K562 (cell line): ENCODE results near the gene NFATC3. TPM values are rescaled to one million over a fixed set of nuclear protein-coding genes. Genes with fewer than 3 reads are reported as not detected.

Experiments
- ATAC-seq: fragments of 200-7000 bp; cut with Tn5 transposase; 3 replicates; pipeline ENCODE4 v1.9.1; 2020; ENCODE audit warnings: moderate library complexity
- BruUV-seq: library from RNA; stranded (reverse); fragments of 400-500 nt; replicated peaks from 2 replicates; lab custom pipeline; 2021; lab: Mats Ljungman, UMichigan
- CTCF ChIA-PET: fragments of 300-600 bp; formaldehyde crosslinking; extraction: SDS; loops from one replicate; lab custom pipeline; 2021; ENCODE audit warnings: low intra/inter-chr PET ratio; lab: Yijun Ruan, JAX
- POLR2A ChIA-PET: fragments of 300-600, 350-650 bp; sonication (Branson Sonifier 250); formaldehyde crosslinking; extraction: SDS; loops from one replicate; lab custom pipeline; 2021; ENCODE audit warnings: antibody characterized with exemption, inconsistent platforms; lab: Yijun Ruan, JAX
- DNase-seq, 4 experiments: peaks; one replicate each; pipeline versions ENCODE4 v3.0.0 to v3.0.0-alpha.2; 2011 to 2018; ENCODE audit warnings: low spot score in 3 of 4, mixed read lengths in 3 of 4; ENCODE audit errors: extremely low read depth in 1 of 4
- FAIRE-seq: peaks from 2 replicates; lab custom pipeline; 2011; peaks lifted over from hg19 to GRCh38; lab: Jason Lieb, UNC
- H2AFZ ChIP-seq: 2 replicates; pipeline ENCODE4 v1.6.0; 2011; ENCODE audit warnings: low read depth, low read length, control low read depth, inconsistent platforms
- H3K27ac ChIP-seq: fragments of 200-600 bp; 3 replicates; pipeline ENCODE4 v1.8.0; 2011; ENCODE audit warnings: low read depth, mild to moderate bottlenecking, control low read depth, inconsistent platforms, low read length, moderate library complexity, mixed read lengths; ENCODE audit errors: extremely low read depth
- H3K27me3 ChIP-seq, 2 experiments: fragments of 300-600 bp in 1 of 2; 2 replicates in 1 of 2; 3 replicates in 1 of 2; pipeline versions ENCODE4 v1.6.0 to v1.8.0; 2011; ENCODE audit warnings: inconsistent platforms in 2 of 2, low read length in 2 of 2, mild to moderate bottlenecking in 1 of 2, mixed read lengths in 1 of 2, moderate library complexity in 1 of 2; ENCODE audit not compliant: control insufficient read depth in 2 of 2, insufficient read depth in 2 of 2
- H3K36me3 ChIP-seq: fragments of 300-600 bp; 3 replicates; pipeline ENCODE4 v1.8.0; 2011; ENCODE audit warnings: mild to moderate bottlenecking, low read length, inconsistent platforms; ENCODE audit not compliant: control insufficient read depth, insufficient read depth
- H3K4me1 ChIP-seq, 2 experiments: fragments of 200-600 bp in 1 of 2; replicated peaks in 1 of 2; 2 replicates in 1 of 2; 3 replicates in 1 of 2; pipeline versions ENCODE4 v1.5.1 to v1.8.0; 2011; ENCODE audit warnings: inconsistent platforms in 2 of 2, low read length in 2 of 2, mild to moderate bottlenecking in 1 of 2, mixed read lengths in 1 of 2, moderate library complexity in 1 of 2; ENCODE audit not compliant: control insufficient read depth in 2 of 2, insufficient read depth in 2 of 2
- H3K4me2 ChIP-seq: 2 replicates; pipeline ENCODE4 v1.6.1; 2011; ENCODE audit warnings: low read length, control low read depth, inconsistent platforms, mixed read lengths; ENCODE audit not compliant: insufficient read depth
- H3K4me3 ChIP-seq: fragments of 200-600 bp; sonication (generic), shearing (Covaris generic); 2 replicates; pipeline ENCODE4 v1.5.1; 2016; ENCODE audit warnings: control low read depth, inconsistent platforms
- H3K79me2 ChIP-seq: fragments of 200-600 bp; 3 replicates; pipeline ENCODE4 v1.8.0; 2011; ENCODE audit warnings: low read length, inconsistent platforms; ENCODE audit not compliant: control insufficient read depth, insufficient read depth
- H3K9ac ChIP-seq, 2 experiments: 2 replicates each; pipeline versions ENCODE4 v1.6.0 to v1.6.1; 2011; ENCODE audit warnings: low read depth in 2 of 2, low read length in 2 of 2, control low read depth in 1 of 2, inconsistent platforms in 1 of 2, mild to moderate bottlenecking in 1 of 2, mixed read lengths in 1 of 2; ENCODE audit not compliant: insufficient read depth in 1 of 2
- H3K9me1 ChIP-seq: one replicate; pipeline ENCODE4 v1.6.0; 2011; ENCODE audit warnings: inconsistent platforms, mild to moderate bottlenecking, low read length, moderate library complexity; ENCODE audit not compliant: control insufficient read depth, insufficient read depth
- H3K9me3 ChIP-seq: replicated peaks from 2 replicates; pipeline ENCODE4 v1.5.1; 2011; ENCODE audit warnings: low read depth, low read length, inconsistent platforms; ENCODE audit not compliant: control insufficient read depth, insufficient read depth
- H4K20me1 ChIP-seq: replicated peaks from 2 replicates; pipeline ENCODE4 v1.6.1; 2011; ENCODE audit warnings: low read length, inconsistent platforms, mixed read lengths; ENCODE audit not compliant: control insufficient read depth, insufficient read depth
- ESRRA ChIP-seq: fragments of 450-650 bp; IDR thresholded peaks from 2 replicates; pipeline ENCODE4 v1.6.1; 2014; ENCODE audit warnings: low read depth, mild to moderate bottlenecking, moderate library complexity, borderline replicate concordance
- FOXJ2 ChIP-seq: fragments of 200-800 bp; sonication (Bioruptor generic); IDR thresholded peaks from 2 replicates; pipeline ENCODE4 v1.6.1; 2016; ENCODE audit warnings: missing genetic modification characterization, missing compliant biosample characterization
- FOXJ3 ChIP-seq: sonication (generic); formaldehyde crosslinking; IDR thresholded peaks from 2 replicates; pipeline ENCODE4 v1.4.0; 2020; ENCODE audit warnings: mild to moderate bottlenecking, missing genetic modification reagents
- HNRNPL ChIP-seq: fragments of 200-400 bp; formaldehyde crosslinking; IDR thresholded peaks from 2 replicates; pipeline ENCODE4 v1.6.1; 2017; ENCODE audit warnings: low read depth, mild to moderate bottlenecking, low read length
- MCM5 ChIP-seq: fragments of 450-650 bp; IDR thresholded peaks from 2 replicates; pipeline ENCODE4 v1.6.1; 2016; ENCODE audit warnings: low read depth
- NCOA6 ChIP-seq: fragments of 450-650 bp; IDR thresholded peaks from 2 replicates; pipeline ENCODE4 v1.6.1; 2017; ENCODE audit warnings: mild to moderate bottlenecking
- NR2C2 ChIP-seq, 2 experiments: fragments of 200-800 bp in 1 of 2; sonication (Bioruptor generic) in 1 of 2; sonication (generic) in 1 of 2; formaldehyde crosslinking in 1 of 2; IDR thresholded peaks; 2 replicates each; pipeline versions ENCODE4 v1.6.1 to v1.8.0; 2016 to 2022; ENCODE audit warnings: mild to moderate bottlenecking in 1 of 2, missing compliant biosample characterization in 1 of 2, missing genetic modification characterization in 1 of 2, missing genetic modification reagents in 1 of 2
- PBX2 ChIP-seq, 2 experiments: IDR thresholded peaks in 1 of 2; conservative IDR thresholded peaks in 1 of 2; 2 replicates each; pipeline ENCODE4 v1.6.1; 2016; ENCODE audit warnings: low read depth in 2 of 2, mild to moderate bottlenecking in 1 of 2, missing compliant biosample characterization in 1 of 2, missing genetic modification characterization in 1 of 2, moderate library complexity in 1 of 2
- RFX1 ChIP-seq: fragments of 450-650 bp; IDR thresholded peaks from 2 replicates; pipeline ENCODE4 v1.6.1; 2016; ENCODE audit warnings: mild to moderate bottlenecking, moderate library complexity
- RREB1 ChIP-seq: fragments of 250-450 bp; sonication (Bioruptor Pico); IDR thresholded peaks from 2 replicates; pipeline ENCODE4 v1.4.0; 2020
- WGBS: fragments of 100-300 bp; shearing (Covaris generic); methylation state at CpG from one replicate; pipeline ENCODE4 v1.1.6; 2016; ENCODE audit warnings: low coverage, mixed read lengths; ENCODE audit not compliant: insufficient coverage; ENCODE audit errors: missing lambda C conversion rate; 5-methylcytosine and 5-hydroxymethylcytosine counted together
- in situ Hi-C: fragments of 300-500 bp; cut with MboI; formaldehyde crosslinking; loops from 4 replicates; pipeline ENCODE4 v1.15.0; 2018; ENCODE audit warnings: inconsistent platforms, mixed read lengths
- intact Hi-C: fragments of 100-400 bp; cut with micrococcal nuclease; formaldehyde crosslinking; loops from 2 replicates; pipeline ENCODE4 v1.14.2; 2022
- polyA plus RNA-seq, 8 experiments: library from polyadenylated mRNA; depleted of rRNA in 4 of 8; stranded (reverse) in 5 of 8; unstranded in 3 of 8; fragments of >200 nt; fragmentation: Nextera tagmentation in 2 of 8; fragmentation: Illumina TruSeq in 1 of 8; extraction: Ambion mirVana in 2 of 8; extraction: Trizol in 1 of 8; gene quantifications; 2 replicates each; pipeline versions ENCODE4 v1.2.1 to v1.2.3, GENCODE V29; 2011 to 2014; ENCODE audit warnings: inconsistent platforms in 1 of 8, missing spikeins in 1 of 8
- total RNA-seq, 7 experiments: library from RNA; depleted of rRNA in 6 of 7; stranded (reverse); fragments of >200 nt in 6 of 7; fragmentation: Illumina TruSeq in 2 of 7; extraction: Trizol in 2 of 7; gene quantifications; 2 replicates each; pipeline versions ENCODE4 v1.2.1 to v1.2.3, GENCODE V29; 2011 to 2021; ENCODE audit warnings: low replicate concordance in 1 of 7
- TF ChIP-seq, protein P1 (sequence below): sonication (generic); IDR thresholded peaks from 2 replicates; pipeline ENCODE4 v1.6.1; 2016

NFATC3 gene
- total and polyA plus RNA-seq, 9 of the 15 experiments (the other 6 are each of a cell fraction or from before 2014, with no cell fraction given) = 15.7 to 98.4 (median 59.4) TPM

DNA sequence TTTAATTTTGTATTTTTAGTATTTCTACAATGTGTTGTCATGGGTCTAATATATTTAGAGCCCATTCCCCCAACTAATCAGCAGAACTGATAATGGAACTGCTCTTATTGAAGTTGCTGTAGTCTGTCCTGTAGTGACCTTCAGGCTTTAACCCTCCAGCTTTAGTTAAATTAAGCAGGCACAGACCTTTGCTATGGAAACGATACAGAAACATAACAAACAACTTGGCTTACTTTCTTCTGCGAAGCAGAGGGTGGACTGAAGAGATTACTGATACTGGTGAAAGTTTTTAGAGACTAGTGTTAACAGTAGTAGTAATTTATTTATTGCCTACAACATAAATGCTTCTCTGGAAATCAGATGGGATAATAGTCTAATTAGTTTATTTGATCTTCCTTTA is 61.4 kb downstream of the NFATC3 start:
- H3K4me1 ChIP-seq = peaks cover 12 to 17% of the 10 kb centered on the region in 2 experiments; a peak in 4 of 5 replicates
- in situ Hi-C loops = no loop called here
- ATAC-seq = peak; percentile 49
- peak overlapping the region; percentile 6; the same call in 1 of the 3 replicates for H3K27ac ChIP-seq
- H3K4me2 ChIP-seq = no peak overlapping the region
- H3K9ac ChIP-seq = no peak overlapping the region
- TF ChIP-seq MCM5 = no peak
- 0 out of 2 replicates have a peak, but pooled peaks have one; percentile 16 for TF ChIP-seq NCOA6
- TF ChIP-seq ESRRA = peak; percentile 36; the same call in 1 of the 2 replicates
- no peak for TF ChIP-seq PBX2 (CRISPR knock-in tag; IDR thresholded peaks at IDR 0.05; ENCODE audit: low read depth)
- 0 out of 2 replicates have a peak, but pooled peaks have one; percentile 13 for TF ChIP-seq PBX2 (tag; conservative IDR thresholded peaks at IDR 0.05; ENCODE audit: low read depth)
- no peak for TF ChIP-seq NR2C2 (CRISPR knock-in tag; IDR thresholded peaks at IDR 0.05)
- TF ChIP-seq NR2C2 (tag; IDR thresholded peaks at IDR 0.05) = 0 out of 2 replicates have a peak, but pooled peaks have one; percentile 16
- peak; percentile 69 for TF ChIP-seq RFX1
- 0 out of 2 replicates have a peak, but pooled peaks have one; percentile 43 for TF ChIP-seq FOXJ3 (CRISPR knock-in tag)
- no peak for TF ChIP-seq HNRNPL
- TF ChIP-seq, protein P1, sequence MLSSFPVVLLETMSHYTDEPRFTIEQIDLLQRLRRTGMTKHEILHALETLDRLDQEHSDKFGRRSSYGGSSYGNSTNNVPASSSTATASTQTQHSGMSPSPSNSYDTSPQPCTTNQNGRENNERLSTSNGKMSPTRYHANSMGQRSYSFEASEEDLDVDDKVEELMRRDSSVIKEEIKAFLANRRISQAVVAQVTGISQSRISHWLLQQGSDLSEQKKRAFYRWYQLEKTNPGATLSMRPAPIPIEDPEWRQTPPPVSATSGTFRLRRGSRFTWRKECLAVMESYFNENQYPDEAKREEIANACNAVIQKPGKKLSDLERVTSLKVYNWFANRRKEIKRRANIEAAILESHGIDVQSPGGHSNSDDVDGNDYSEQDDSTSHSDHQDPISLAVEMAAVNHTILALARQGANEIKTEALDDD = peak; percentile 81
- TF ChIP-seq FOXJ2 = peak; percentile 99
- no peak for TF ChIP-seq RREB1 (CRISPR knock-in tag)
- no peaks in the 10 kb centered on the region for H3K27me3 ChIP-seq
- WGBS = 34% methylated on average over 2 of the region's 2 CpGs
- H3K9me1 ChIP-seq = no peaks in the 10 kb centered on the region
- H4K20me1 ChIP-seq = no peaks in the 10 kb centered on the region
- FAIRE-seq = no peak
- intact Hi-C loops = no loop called here
- ChIA-PET CTCF (no interaction called here), POLR2A (interaction anchor here (1.3 to 1.4 kb wide), 2 partner anchors 18 to 27 kb away, joined by 4 to 9 read pairs; no protein-coding TSS in a partner anchor)
- DNase-seq = peak in 2 of 4 experiments; percentile 15 to 21
- no peaks in the 10 kb centered on the region for H3K9me3 ChIP-seq
- peaks cover 88% of the 10 kb centered on the region for H3K79me2 ChIP-seq
- H2AFZ ChIP-seq = no peak overlapping the region
- H3K4me3 ChIP-seq = no peak overlapping the region
- no TSS peak for BruUV-seq
- H3K36me3 ChIP-seq = peaks cover 56% of the 10 kb centered on the region
